Caco-2 (cell line): ENCODE data around the gene CD248. TPM values are rescaled to one million over a fixed set of nuclear protein-coding genes. Genes with fewer than 3 reads are reported as not detected.

Source experiments
- BruUV-seq: library from RNA; stranded (reverse); fragments of 400-500 nt; replicated peaks from 2 replicates; lab custom pipeline; 2021; lab: Mats Ljungman, UMichigan
- CTCF ChIA-PET: fragments of 300-600 bp; sonication (Branson Sonifier 250); formaldehyde crosslinking; loops from one replicate; lab custom pipeline; 2022; ENCODE audit warnings: antibody characterized with exemption; lab: Charles Lee
- POLR2A ChIA-PET: fragments of 300-600 bp; sonication (Branson Sonifier 250); formaldehyde crosslinking; loops from one replicate; lab custom pipeline; 2022; ENCODE audit warnings: antibody characterized with exemption; lab: Charles Lee
- DNase-seq, 2 experiments: peaks; one replicate each; pipeline versions ENCODE4 v3.0.0 to v3.0.0-alpha.2; 2020 to 2022
- H3K27me3 ChIP-seq: replicated peaks from 2 replicates; pipeline ENCODE4 v1.6.0; 2011; ENCODE audit warnings: low read length; ENCODE audit not compliant: control insufficient read depth, insufficient read depth
- H3K36me3 ChIP-seq: 2 replicates; pipeline ENCODE4 v1.5.1; 2011; ENCODE audit warnings: low read length; ENCODE audit not compliant: control insufficient read depth, insufficient read depth
- H3K4me1 ChIP-seq: fragments of 250-450 bp; sonication (Bioruptor Pico); 2 replicates; pipeline ENCODE4 v1.5.1; 2020; ENCODE audit warnings: mild to moderate bottlenecking
- H3K4me3 ChIP-seq: 2 replicates; pipeline ENCODE4 v1.5.1; 2011; ENCODE audit warnings: low read depth, mild to moderate bottlenecking, control low read depth, low read length
- H3K9me3 ChIP-seq: fragments of 250-450 bp; sonication (Bioruptor Pico); 2 replicates; pipeline ENCODE4 v1.5.1; 2020; ENCODE audit warnings: mild to moderate bottlenecking, moderate library complexity
- H3K27ac Mint-ChIP-seq: one replicate; pipeline ENCODE4 v1.8.0; 2022; ENCODE audit warnings: mixed read lengths; ENCODE audit not compliant: unreplicated experiment
- H3K27me3 Mint-ChIP-seq: one replicate; pipeline ENCODE4 v1.8.0; 2022; ENCODE audit warnings: mixed read lengths; ENCODE audit not compliant: insufficient read depth, unreplicated experiment
- H3K36me3 Mint-ChIP-seq: one replicate; pipeline ENCODE4 v1.8.0; 2022; ENCODE audit warnings: mild to moderate bottlenecking, mixed read lengths; ENCODE audit not compliant: insufficient read depth, unreplicated experiment
- H3K4me1 Mint-ChIP-seq: one replicate; pipeline ENCODE4 v1.8.0; 2022; ENCODE audit warnings: low read depth, mixed read lengths; ENCODE audit not compliant: unreplicated experiment
- H3K4me3 Mint-ChIP-seq: one replicate; pipeline ENCODE4 v1.8.0; 2022; ENCODE audit warnings: mild to moderate bottlenecking, moderate library complexity, mixed read lengths; ENCODE audit not compliant: unreplicated experiment
- H3K9me3 Mint-ChIP-seq: one replicate; pipeline ENCODE4 v1.8.0; 2022; ENCODE audit warnings: mixed read lengths; ENCODE audit not compliant: unreplicated experiment
- intact Hi-C: fragments of 100-400 bp; cut with micrococcal nuclease; formaldehyde crosslinking; loops from one replicate; pipeline ENCODE4 v1.10.0; 2022; ENCODE audit not compliant: unreplicated experiment
- total RNA-seq: library from RNA; stranded (reverse); gene quantifications from 2 replicates; pipeline ENCODE4 v1.2.3, GENCODE V29; 2022
- TF ChIP-seq, protein P1 (sequence below), 2 experiments: fragments of 200-600 bp in 1 of 2; IDR thresholded peaks; 1 replicate in 1 of 2; 2 replicates in 1 of 2; pipeline versions ENCODE4 v1.5.1 to v1.8.0; 2011 to 2022; ENCODE audit warnings: antibody characterized with exemption in 1 of 2, control low read depth in 1 of 2, inconsistent platforms in 1 of 2, low read depth in 1 of 2, low read length in 1 of 2, mild to moderate bottlenecking in 1 of 2, moderate library complexity in 1 of 2; ENCODE audit not compliant: insufficient read depth in 1 of 2, severe bottlenecking in 1 of 2, unreplicated experiment in 1 of 2

The CD248 gene
- total RNA-seq, 1 experiment from 2014 or later: 0.27 TPM

DNA sequence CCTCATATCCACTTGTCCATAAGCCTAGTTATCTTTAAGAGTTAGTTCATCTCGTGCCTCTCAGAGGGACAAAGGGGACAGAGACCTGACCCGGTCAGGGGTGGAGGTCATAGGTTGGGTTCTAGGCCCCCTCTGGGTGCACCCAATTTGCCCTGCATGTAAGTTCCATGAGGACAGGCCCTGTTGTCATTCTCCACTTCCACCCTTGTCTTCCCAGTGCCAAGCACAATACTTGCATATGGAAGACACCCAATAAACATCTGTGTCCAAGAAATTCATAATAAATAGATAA, 26.6 kb downstream of the CD248 start:
- H3K36me3 Mint-ChIP-seq: peaks cover 27% of the 10 kb centered on the region
- Histone ChIP-seq H3K36me3 (peaks cover 3% of the 10 kb centered on the region; the same call in 1 of the 2 replicates), H3K27me3 (no peaks in the 10 kb centered on the region; the same call in 1 of the 2 replicates), H3K4me1 (peaks cover 23% of the 10 kb centered on the region), H3K9me3 (no peaks in the 10 kb centered on the region), H3K4me3 (peak overlapping the region; percentile 59)
- intact Hi-C loops: no loop called here
- ChIA-PET POLR2A (interaction anchor here (1.9 kb wide), 1 partner anchor 22 kb away, joined by 34 read pairs; no protein-coding TSS in a partner anchor), CTCF (interaction anchor here (2.6 kb wide), 1 partner anchor 22 kb away, joined by 43 read pairs; no protein-coding TSS in a partner anchor)
- peaks cover 22% of the 10 kb centered on the region for H3K4me1 Mint-ChIP-seq
- no peaks in the 10 kb centered on the region for H3K9me3 Mint-ChIP-seq
- TF ChIP-seq, protein P1, sequence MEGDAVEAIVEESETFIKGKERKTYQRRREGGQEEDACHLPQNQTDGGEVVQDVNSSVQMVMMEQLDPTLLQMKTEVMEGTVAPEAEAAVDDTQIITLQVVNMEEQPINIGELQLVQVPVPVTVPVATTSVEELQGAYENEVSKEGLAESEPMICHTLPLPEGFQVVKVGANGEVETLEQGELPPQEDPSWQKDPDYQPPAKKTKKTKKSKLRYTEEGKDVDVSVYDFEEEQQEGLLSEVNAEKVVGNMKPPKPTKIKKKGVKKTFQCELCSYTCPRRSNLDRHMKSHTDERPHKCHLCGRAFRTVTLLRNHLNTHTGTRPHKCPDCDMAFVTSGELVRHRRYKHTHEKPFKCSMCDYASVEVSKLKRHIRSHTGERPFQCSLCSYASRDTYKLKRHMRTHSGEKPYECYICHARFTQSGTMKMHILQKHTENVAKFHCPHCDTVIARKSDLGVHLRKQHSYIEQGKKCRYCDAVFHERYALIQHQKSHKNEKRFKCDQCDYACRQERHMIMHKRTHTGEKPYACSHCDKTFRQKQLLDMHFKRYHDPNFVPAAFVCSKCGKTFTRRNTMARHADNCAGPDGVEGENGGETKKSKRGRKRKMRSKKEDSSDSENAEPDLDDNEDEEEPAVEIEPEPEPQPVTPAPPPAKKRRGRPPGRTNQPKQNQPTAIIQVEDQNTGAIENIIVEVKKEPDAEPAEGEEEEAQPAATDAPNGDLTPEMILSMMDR (IDR thresholded peaks at IDR 0.05; ENCODE audit: insufficient read depth in 1 of 2, low read depth in 1 of 2, low read length in 1 of 2, severe bottlenecking in 1 of 2, unreplicated experiment in 1 of 2): no peak
- peak overlapping the region; percentile 87 for H3K4me3 Mint-ChIP-seq
- peaks cover 6% of the 10 kb centered on the region for H3K27me3 Mint-ChIP-seq
- no TSS peak for BruUV-seq
- no peak for DNase-seq
- H3K27ac Mint-ChIP-seq: peak overlapping the region; percentile 94

GRCh38 chr11:66289548-66290329, 27.1 kb downstream of the CD248 start:
- peak; percentile 89 to 91 for DNase-seq
- H3K27me3 Mint-ChIP-seq: peaks cover 6% of the 10 kb centered on the region
- ChIA-PET POLR2A (interaction anchor here (0.5 to 1.9 kb wide), 18 partner anchors 8 to 411 kb away, joined by 3 to 34 read pairs (median 4); partner anchors contain the start of genes BRMS1, DPP3, MRPL11 and RBM4), CTCF (interaction anchor here (0.5 to 2.6 kb wide), 17 partner anchors 22 to 439 kb away, joined by 3 to 43 read pairs (median 3); partner anchors contain the start of genes DPP3, FIBP, MRPL11 and MUS81)
- TF ChIP-seq, protein P1 (IDR thresholded peaks at IDR 0.05; ENCODE audit: insufficient read depth in 1 of 2, low read depth in 1 of 2, low read length in 1 of 2, severe bottlenecking in 1 of 2, unreplicated experiment in 1 of 2): no peak
- H3K9me3 Mint-ChIP-seq: no peaks in the 10 kb centered on the region
- no peaks in the 10 kb centered on the region; the same call in 1 of the 2 replicates for H3K27me3 ChIP-seq
- H3K4me1 Mint-ChIP-seq: peaks cover 22% of the 10 kb centered on the region
- H3K4me1 ChIP-seq: peaks cover 23% of the 10 kb centered on the region
- intact Hi-C loops: loop anchor here (1.0 to 2.0 kb wide), 3 partner anchors 21 to 47 kb away; partner anchors contain the start of genes RAB1B and RIN1
- no peaks in the 10 kb centered on the region for H3K9me3 ChIP-seq
- H3K27ac Mint-ChIP-seq: peak overlapping the region; percentile 94
- peaks cover 27% of the 10 kb centered on the region for H3K36me3 Mint-ChIP-seq
- TSS peak; percentile 91 for BruUV-seq
- H3K4me3 ChIP-seq: peak overlapping the region; percentile 59
- H3K36me3 ChIP-seq: peaks cover 3% of the 10 kb centered on the region; the same call in 1 of the 2 replicates
- peak overlapping the region; percentile 87 for H3K4me3 Mint-ChIP-seq
